GM12878 (cell line): Measurements from ENCODE around the gene ZDBF2. TPM values are rescaled to one million over a fixed set of nuclear protein-coding genes. Genes with fewer than 3 reads are reported as not detected.
A peak's percentile ranks its signal among the peaks of the same experiment; 100 is the strongest.

Source experiments
- ATAC-seq: fragments of 200-7000 bp; cut with Tn5 transposase; 3 replicates; pipeline ENCODE4 v1.9.1; 2020; ENCODE audit warnings: mild to moderate bottlenecking, moderate library complexity
- BruUV-seq: library from RNA; stranded (reverse); fragments of 400-500 nt; replicated peaks from 2 replicates; lab custom pipeline; 2021; lab: Mats Ljungman, UMichigan
- CTCF ChIA-PET: fragments of 300-600 bp; sonication (Branson Sonifier 250); formaldehyde crosslinking; extraction: SDS; loops from one replicate; lab custom pipeline; 2021; ENCODE audit warnings: inconsistent platforms; lab: Yijun Ruan, JAX
- POLR2A ChIA-PET: fragments of 350-600 bp; formaldehyde crosslinking; extraction: SDS; loops from one replicate; lab custom pipeline; 2021; ENCODE audit warnings: inconsistent platforms; lab: Charles Lee
- RAD21 ChIA-PET: fragments of 300-600 bp; sonication (Branson Sonifier 250); formaldehyde crosslinking; loops from one replicate; lab custom pipeline; 2023; ENCODE audit warnings: antibody characterized with exemption; ENCODE audit not compliant: unreplicated experiment; lab: Charles Lee
- SMC1A ChIA-PET: fragments of 300-600 bp; sonication (Branson Sonifier 250); formaldehyde crosslinking; loops from one replicate; lab custom pipeline; 2023; ENCODE audit not compliant: unreplicated experiment, uncharacterized antibody; lab: Charles Lee
- DNase-seq: peaks from one replicate; pipeline ENCODE4 v3.0.0-alpha.2; 2011; ENCODE audit warnings: low read depth, low spot score
- FAIRE-seq: peaks from 3 replicates; lab custom pipeline; 2011; peaks lifted over from hg19 to GRCh38; lab: Jason Lieb, UNC
- H2AFZ ChIP-seq: 2 replicates; pipeline ENCODE4 v1.6.0; 2011; ENCODE audit warnings: low read depth, low read length, control low read depth; ENCODE audit not compliant: control insufficient read depth
- H3K27ac ChIP-seq: 2 replicates; pipeline ENCODE4 v1.5.1; 2011; ENCODE audit warnings: control low read depth; ENCODE audit not compliant: control insufficient read depth, insufficient read depth
- H3K27me3 ChIP-seq, 2 experiments: replicated peaks in 1 of 2; 2 replicates each; pipeline versions ENCODE4 v1.6.0 to v1.6.1; 2011; ENCODE audit warnings: low read length in 1 of 2; ENCODE audit not compliant: control insufficient read depth in 2 of 2, insufficient read depth in 2 of 2
- H3K36me3 ChIP-seq, 2 experiments: 2 replicates each; pipeline ENCODE4 v1.5.1; 2011; ENCODE audit warnings: low read length in 1 of 2; ENCODE audit not compliant: control insufficient read depth in 2 of 2, insufficient read depth in 2 of 2
- H3K4me1 ChIP-seq: 2 replicates; pipeline ENCODE4 v1.6.1; 2011; ENCODE audit warnings: mild to moderate bottlenecking, low read length, moderate library complexity, mixed read lengths; ENCODE audit not compliant: control insufficient read depth, insufficient read depth
- H3K4me2 ChIP-seq: 2 replicates; pipeline ENCODE4 v1.6.0; 2011; ENCODE audit warnings: control low read depth; ENCODE audit not compliant: control insufficient read depth, insufficient read depth
- H3K4me3 ChIP-seq: fragments of 200-600 bp; sonication (generic); 2 replicates; pipeline ENCODE4 v1.5.1; 2016
- H3K79me2 ChIP-seq: 2 replicates; pipeline ENCODE4 v1.6.0; 2011; ENCODE audit warnings: low read length; ENCODE audit not compliant: control insufficient read depth, insufficient read depth
- H3K9ac ChIP-seq: 2 replicates; pipeline ENCODE4 v1.8.0; 2011; ENCODE audit warnings: low read length, control low read depth, mixed read lengths; ENCODE audit not compliant: control insufficient read depth, insufficient read depth
- H3K9me3 ChIP-seq: replicated peaks from 3 replicates; pipeline ENCODE4 v1.5.1; 2011; ENCODE audit warnings: mild to moderate bottlenecking, low read length; ENCODE audit not compliant: control insufficient read depth, insufficient read depth
- H4K20me1 ChIP-seq: 2 replicates; pipeline ENCODE4 v1.6.0; 2011; ENCODE audit not compliant: control insufficient read depth, insufficient read depth
- CTCF ChIP-seq, 3 experiments: IDR thresholded peaks in 2 of 3; conservative IDR thresholded peaks in 1 of 3; 2 replicates each; pipeline ENCODE4 v1.5.1; 2011; ENCODE audit warnings: low read depth in 3 of 3, low read length in 3 of 3, mild to moderate bottlenecking in 3 of 3, control low read depth in 2 of 3, moderate library complexity in 2 of 3, inconsistent platforms in 1 of 3, mixed read lengths in 1 of 3; ENCODE audit not compliant: control insufficient read depth in 2 of 3, insufficient read depth in 1 of 3; ENCODE audit errors: extremely low read depth in 1 of 3
- MLLT1 ChIP-seq: fragments of 450-650 bp; IDR thresholded peaks from 2 replicates; pipeline ENCODE4 v1.6.1; 2016; ENCODE audit warnings: mild to moderate bottlenecking
- MTA2 ChIP-seq: fragments of 450-650 bp; IDR thresholded peaks from 2 replicates; pipeline ENCODE4 v1.6.1; 2016; ENCODE audit warnings: low read depth, mild to moderate bottlenecking, moderate library complexity
- MYB ChIP-seq: fragments of 150-350 bp; IDR thresholded peaks from 2 replicates; pipeline ENCODE4 v1.6.1; 2014; ENCODE audit warnings: mild to moderate bottlenecking, low read depth, low read length, borderline replicate concordance
- NRF1 ChIP-seq: conservative IDR thresholded peaks from 2 replicates; pipeline ENCODE4 v1.6.1; 2011; ENCODE audit warnings: mild to moderate bottlenecking, low read depth, low read length, improper control_type of control experiment
- RAD51 ChIP-seq: fragments of 450-650 bp; IDR thresholded peaks from 2 replicates; pipeline ENCODE4 v1.6.1; 2016; ENCODE audit warnings: moderate library complexity, mild to moderate bottlenecking, inconsistent platforms
- TCF3 ChIP-seq: IDR thresholded peaks from 2 replicates; pipeline ENCODE4 v1.6.1; 2012; ENCODE audit warnings: low read depth, mild to moderate bottlenecking, low read length, borderline replicate concordance; ENCODE audit not compliant: insufficient read depth
- USF2 ChIP-seq: IDR thresholded peaks from 2 replicates; pipeline ENCODE4 v1.6.1; 2011; ENCODE audit warnings: low read depth, low read length, improper control_type of control experiment, borderline replicate concordance
- WGBS: methylation state at CpG from one replicate; pipeline ENCODE4 v1.1.6; 2016; ENCODE audit warnings: low lambda C conversion rate; ENCODE audit not compliant: insufficient replicate concordance, insufficient coverage; ENCODE audit errors: missing lambda C conversion rate; 5-methylcytosine and 5-hydroxymethylcytosine counted together
- in situ Hi-C: fragments of 300-500 bp; cut with MboI; formaldehyde crosslinking; loops from 9 replicates; pipeline ENCODE4 v1.14.3; 2018; ENCODE audit warnings: mixed read lengths
- intact Hi-C: fragments of 100-400 bp; cut with micrococcal nuclease; formaldehyde crosslinking; loops from one replicate; pipeline ENCODE4 v1.14.2; 2022; ENCODE audit not compliant: unreplicated experiment
- polyA plus RNA-seq, 11 experiments: library from polyadenylated mRNA; depleted of rRNA in 4 of 11; unstranded in 6 of 11; stranded (reverse) in 5 of 11; fragments of >200 nt; fragmentation: Nextera tagmentation in 4 of 11; fragmentation: Illumina TruSeq in 1 of 11; extraction: Ambion mirVana in 4 of 11; extraction: Trizol in 1 of 11; gene quantifications; 1 replicate in 1 of 11; 2 replicates in 10 of 11; pipeline versions ENCODE4 v1.2.1 to v1.2.3, GENCODE V29; 2011 to 2016; ENCODE audit warnings: inconsistent platforms in 2 of 11, missing spikeins in 2 of 11, low read depth in 1 of 11
- total RNA-seq, 4 experiments: library from RNA; depleted of rRNA in 3 of 4; stranded (reverse); fragments of >200 nt in 3 of 4; fragmentation: Illumina TruSeq in 1 of 4; extraction: Trizol in 1 of 4; gene quantifications; 2 replicates each; pipeline versions ENCODE4 v1.2.1 to v1.2.3, GENCODE V29; 2013 to 2021

ZDBF2 gene
- total and polyA plus RNA-seq, 10 of the 15 experiments (the other 5 are each of a cell fraction or from before 2014, with no cell fraction given): 0.60 to 21.1 (median 4.2) TPM

- ChIA-PET RAD21 (interaction anchor here (0.6 to 0.7 kb wide), 2 partner anchors 109 to 203 kb away, joined by 3 read pairs; no protein-coding TSS in a partner anchor), CTCF (interaction anchor here (1.0 kb wide), 1 partner anchor 81 kb away, joined by 8 read pairs; no protein-coding TSS in a partner anchor), POLR2A (interaction anchor here (0.6 to 0.7 kb wide), 5 partner anchors 30 to 1466 kb away, joined by 5 to 10 read pairs (median 6); partner anchors contain the start of gene CCNYL1), SMC1A (interaction anchor here (0.5 to 1.4 kb wide), 5 partner anchors 13 to 171 kb away, joined by 3 to 6 read pairs (median 3); no protein-coding TSS in a partner anchor)
- Histone ChIP-seq H3K79me2 (no peaks in the 10 kb centered on the region), H4K20me1 (no peaks in the 10 kb centered on the region), H3K4me2 (peak overlapping the region; percentile 30; the same call in 1 of the 2 replicates), H3K9ac (no peak overlapping the region), H3K4me1 (peaks cover 7% of the 10 kb centered on the region), H3K27ac (peak overlapping the region; percentile 32; the same call in 1 of the 2 replicates), H2AFZ (peak overlapping the region; percentile 48), H3K4me3 (no peak overlapping the region), H3K9me3 (no peaks in the 10 kb centered on the region; the same call in 2 of the 3 replicates), H3K27me3 (no peaks in the 10 kb centered on the region), H3K36me3 (no peaks in the 10 kb centered on the region)
- DNase-seq (peak; percentile 32), ATAC-seq (peak; percentile 80), FAIRE-seq (no peak)
- intact Hi-C loops (loop anchor here (10.0 kb wide), 1 partner anchor 240 kb away; no protein-coding TSS in a partner anchor), in situ Hi-C loops (no loop called here)
- BruUV-seq: no TSS peak
- peak; percentile 29 for TF ChIP-seq MTA2
- TF ChIP-seq TCF3: no peak
- 0% methylated on average over 1 of the region's 2 CpGs for WGBS
Observed at GRCh38 chr2:206245265-206245672, 29.2 kb upstream of the ZDBF2 start.

GRCh38 chr2:206250041-206250897 is 24.2 kb upstream of the ZDBF2 start:
- Histone ChIP-seq H3K36me3 (no peaks in the 10 kb centered on the region), H3K4me3 (peak overlapping the region; percentile 40; the same call in 1 of the 2 replicates), H2AFZ (peak overlapping the region; percentile 5), H3K4me2 (peak overlapping the region; percentile 66), H3K79me2 (no peaks in the 10 kb centered on the region), H3K9me3 (no peaks in the 10 kb centered on the region; the same call in 2 of the 3 replicates), H3K27ac (no peak overlapping the region), H3K9ac (no peak overlapping the region), H4K20me1 (no peaks in the 10 kb centered on the region), H3K27me3 (peaks cover 0 to 3% of the 10 kb centered on the region in 2 experiments; a peak in 2 of 4 replicates), H3K4me1 (peaks cover 4% of the 10 kb centered on the region)
- RAD21 ChIA-PET: interaction anchor here (0.7 kb wide), 1 partner anchor 102 kb away, joined by 3 read pairs; no protein-coding TSS in a partner anchor
- BruUV-seq: no TSS peak
- in situ Hi-C loops: no loop called here
- FAIRE-seq (no peak), ATAC-seq (peak; percentile 22; the same call in 1 of the 3 replicates), DNase-seq (no peak)
- SMC1A ChIA-PET: no interaction called here
- POLR2A ChIA-PET: interaction anchor here (0.6 kb wide), 1 partner anchor 25 kb away, joined by 4 read pairs; no protein-coding TSS in a partner anchor
- WGBS: 48% methylated on average over 35 of the region's 45 CpGs
- intact Hi-C loops: no loop called here
- CTCF ChIA-PET: interaction anchor here (0.6 to 0.7 kb wide), 3 partner anchors 11 to 1253 kb away, joined by 3 read pairs; no protein-coding TSS in a partner anchor
- TF ChIP-seq MYB (no peak), RAD51 (no peak), NRF1 (no peak), USF2 (no peak), MLLT1 (no peak), CTCF (IDR thresholded peaks at IDR 0.05 in 2 of 3, conservative IDR thresholded peaks at IDR 0.05 in 1 of 3; ENCODE audit: control insufficient read depth in 2 of 3, extremely low read depth in 1 of 3, insufficient read depth in 1 of 3, low read depth in 3 of 3, low read length in 3 of 3) (peak in 2 of 3 experiments; percentile 13 to 26; a peak in 2 of 6 replicates)
